Measurements from ENCODE around the gene SLC5A10. TPM values are rescaled to one million over a fixed set of nuclear protein-coding genes. Genes with fewer than 3 reads are reported as not detected.

The SLC5A10 gene
- total RNA-seq, 1 experiment from 2014 or later = 0.17 TPM

GRCh38 chr17:18997650-18998196 lies 45.8 kb downstream of the SLC5A10 start:
- intact Hi-C loops (cut with micrococcal nuclease; ENCODE audit: unreplicated experiment) = no loop called here
- no peak overlapping the region for H2AFZ ChIP-seq
- ChIA-PET CTCF (no interaction called here), POLR2A (ENCODE audit: unreplicated experiment) (no interaction called here)
- H3K4me1 ChIP-seq (replicated peaks; ENCODE audit: insufficient read depth) = peaks cover 20% of the 10 kb centered on the region
- H4K20me1 ChIP-seq (ENCODE audit: insufficient read depth) = peaks cover 78% of the 10 kb centered on the region
- no peaks in the 10 kb centered on the region for H3K9me2 ChIP-seq (ENCODE audit: insufficient read depth)
- H3K9me3 ChIP-seq (ENCODE audit: insufficient read depth, low read depth) = no peaks in the 10 kb centered on the region
- TF ChIP-seq EZH2 (IDR thresholded peaks at IDR 0.05; ENCODE audit: low read depth) (no peak), CTCF (conservative IDR thresholded peaks at IDR 0.05) (no peak)
- no peak overlapping the region for H3K27ac ChIP-seq
- peaks cover 82% of the 10 kb centered on the region for H3K79me2 ChIP-seq (ENCODE audit: low read depth)
- no peak for DNase-seq
- no TSS peak for BruUV-seq (replicated peaks)
- peaks cover 5% of the 10 kb centered on the region; the same call in 1 of the 2 replicates for H3F3A ChIP-seq (ENCODE audit: insufficient read depth, low read depth)
- H3K36me3 ChIP-seq (ENCODE audit: low read depth) = peaks cover 20% of the 10 kb centered on the region
- no peak overlapping the region for H3K4me3 ChIP-seq
- no peak overlapping the region for H3K4me2 ChIP-seq
- no peaks in the 10 kb centered on the region for H3K27me3 ChIP-seq (ENCODE audit: insufficient read depth, low read depth)

- H3K27me3 ChIP-seq (ENCODE audit: insufficient read depth, low read depth) = no peaks in the 10 kb centered on the region
- no peak for DNase-seq
- peaks cover 5% of the 10 kb centered on the region; the same call in 1 of the 2 replicates for H3F3A ChIP-seq (ENCODE audit: insufficient read depth, low read depth)
- H2AFZ ChIP-seq = no peak overlapping the region
- H3K9me3 ChIP-seq (ENCODE audit: insufficient read depth, low read depth) = no peaks in the 10 kb centered on the region
- intact Hi-C loops (cut with micrococcal nuclease; ENCODE audit: unreplicated experiment) = no loop called here
- peaks cover 90% of the 10 kb centered on the region for H3K79me2 ChIP-seq (ENCODE audit: low read depth)
- H3K4me2 ChIP-seq = no peak overlapping the region
- BruUV-seq (replicated peaks) = no TSS peak
- no peak for TF ChIP-seq CTCF (conservative IDR thresholded peaks at IDR 0.05)
- TF ChIP-seq EZH2 (IDR thresholded peaks at IDR 0.05; ENCODE audit: low read depth) = no peak
- no peaks in the 10 kb centered on the region for H3K9me2 ChIP-seq (ENCODE audit: insufficient read depth)
- no peak overlapping the region for H3K4me3 ChIP-seq
- POLR2A ChIA-PET (ENCODE audit: unreplicated experiment) = no interaction called here
- H3K27ac ChIP-seq = no peak overlapping the region
- peaks cover 20% of the 10 kb centered on the region for H3K36me3 ChIP-seq (ENCODE audit: low read depth)
- CTCF ChIA-PET = no interaction called here
- peaks cover 81% of the 10 kb centered on the region for H4K20me1 ChIP-seq (ENCODE audit: insufficient read depth)
- peaks cover 31% of the 10 kb centered on the region for H3K4me1 ChIP-seq (replicated peaks; ENCODE audit: insufficient read depth)
Measured at GRCh38 chr17:18999394-18999793, 47.4 kb downstream of the SLC5A10 start.

GRCh38 chr17:18999911-19000310 lies 47.9 kb downstream of the SLC5A10 start:
- no TSS peak for BruUV-seq (replicated peaks)
- Histone ChIP-seq H3K27ac (no peak overlapping the region), H2AFZ (no peak overlapping the region), H3K9me3 (ENCODE audit: insufficient read depth, low read depth) (no peaks in the 10 kb centered on the region), H3K27me3 (ENCODE audit: insufficient read depth, low read depth) (no peaks in the 10 kb centered on the region), H4K20me1 (ENCODE audit: insufficient read depth) (peaks cover 80% of the 10 kb centered on the region), H3K4me3 (no peak overlapping the region), H3K9me2 (ENCODE audit: insufficient read depth) (no peaks in the 10 kb centered on the region), H3K36me3 (ENCODE audit: low read depth) (peaks cover 20% of the 10 kb centered on the region), H3K79me2 (ENCODE audit: low read depth) (peaks cover 85% of the 10 kb centered on the region), H3K4me2 (no peak overlapping the region), H3F3A (ENCODE audit: insufficient read depth, low read depth) (peaks cover 5% of the 10 kb centered on the region; the same call in 1 of the 2 replicates), H3K4me1 (replicated peaks; ENCODE audit: insufficient read depth) (peaks cover 32% of the 10 kb centered on the region)
- intact Hi-C loops (cut with micrococcal nuclease; ENCODE audit: unreplicated experiment) = loop anchor here (5.0 kb wide), 1 partner anchor 143 kb away; the partner anchor contains the start of gene PRPSAP2
- CTCF ChIA-PET = no interaction called here
- DNase-seq = no peak
- no peak for TF ChIP-seq EZH2 (IDR thresholded peaks at IDR 0.05; ENCODE audit: low read depth)
- TF ChIP-seq CTCF (conservative IDR thresholded peaks at IDR 0.05) = no peak
- POLR2A ChIA-PET (ENCODE audit: unreplicated experiment) = no interaction called here
